ENCODE measurements around the gene SMTNL1. TPM values are rescaled to one million over a fixed set of nuclear protein-coding genes. Genes with fewer than 3 reads are reported as not detected.
"Not testable (repeated sequence)": the region's sequence is repeated elsewhere in the genome, so short reads cannot be mapped to it uniquely, and the experiment has no call there.

The SMTNL1 gene
- total RNA-seq, 2 donors from 2014 or later, result not detected

- Histone ChIP-seq H3K27me3 (no peaks in the 10 kb centered on the region), H3K9me3 (no peaks in the 10 kb centered on the region), H3K36me3 (replicated peaks in 1 of 2; ENCODE audit: insufficient read depth in 1 of 2, low read depth in 2 of 2) (peaks cover 0 to 2% of the 10 kb centered on the region in 2 donors), H3K4me1 (peaks cover 26% of the 10 kb centered on the region), H3K4me3 (peak within 1 kb of the TSS; percentile 59 to 69), H3K27ac (peak within 1 kb of the TSS; percentile 74 to 95 (median 87))
- peak; percentile 29 to 82 (median 78) for TF ChIP-seq POLR2A (IDR thresholded peaks at IDR 0.05)
- TF ChIP-seq, protein P1, sequence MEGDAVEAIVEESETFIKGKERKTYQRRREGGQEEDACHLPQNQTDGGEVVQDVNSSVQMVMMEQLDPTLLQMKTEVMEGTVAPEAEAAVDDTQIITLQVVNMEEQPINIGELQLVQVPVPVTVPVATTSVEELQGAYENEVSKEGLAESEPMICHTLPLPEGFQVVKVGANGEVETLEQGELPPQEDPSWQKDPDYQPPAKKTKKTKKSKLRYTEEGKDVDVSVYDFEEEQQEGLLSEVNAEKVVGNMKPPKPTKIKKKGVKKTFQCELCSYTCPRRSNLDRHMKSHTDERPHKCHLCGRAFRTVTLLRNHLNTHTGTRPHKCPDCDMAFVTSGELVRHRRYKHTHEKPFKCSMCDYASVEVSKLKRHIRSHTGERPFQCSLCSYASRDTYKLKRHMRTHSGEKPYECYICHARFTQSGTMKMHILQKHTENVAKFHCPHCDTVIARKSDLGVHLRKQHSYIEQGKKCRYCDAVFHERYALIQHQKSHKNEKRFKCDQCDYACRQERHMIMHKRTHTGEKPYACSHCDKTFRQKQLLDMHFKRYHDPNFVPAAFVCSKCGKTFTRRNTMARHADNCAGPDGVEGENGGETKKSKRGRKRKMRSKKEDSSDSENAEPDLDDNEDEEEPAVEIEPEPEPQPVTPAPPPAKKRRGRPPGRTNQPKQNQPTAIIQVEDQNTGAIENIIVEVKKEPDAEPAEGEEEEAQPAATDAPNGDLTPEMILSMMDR (IDR thresholded peaks at IDR 0.05), result no peak
- ATAC-seq, result peak; percentile 97
- intact Hi-C loops (cut with DNase I), result no loop called here
- 0% methylated on average over 20 to 49 of the region's 49 CpGs for WGBS, 2 donors
- DNase-seq, result peak; percentile 97 to 99 (median 98)
Observed at GRCh38 chr11:57530596-57531507, 6.5 kb upstream of the SMTNL1 start, which contains the start of gene TIMM10. Gene TIMM10 (minus strand): TSS chr11:57530754. CDS start chr11:57530189, 565 bp downstream.

DNA sequence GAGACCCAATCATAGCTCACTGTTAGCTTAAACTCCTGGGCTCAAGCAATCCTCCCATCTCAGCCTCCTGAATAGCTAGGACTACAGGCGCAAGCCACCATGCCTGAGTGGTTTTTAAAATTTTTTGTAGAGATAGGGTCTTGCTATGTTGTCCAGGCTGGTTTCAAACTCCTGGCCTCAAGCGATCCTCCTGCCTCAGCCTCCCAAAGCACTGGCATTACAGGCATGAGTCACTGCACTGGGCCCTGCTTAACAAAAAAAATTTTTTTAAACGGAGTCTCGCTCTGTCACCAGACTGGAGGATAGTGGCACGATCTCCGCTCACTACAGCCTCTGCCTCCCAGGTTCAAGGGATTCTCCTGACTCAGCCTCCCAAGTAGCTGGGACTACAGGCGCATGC is 2.9 kb upstream of the SMTNL1 start:
- H3K36me3 ChIP-seq (replicated peaks in 1 of 2; ENCODE audit: insufficient read depth in 1 of 2, low read depth in 2 of 2); H3K27ac ChIP-seq; H3K9me3 ChIP-seq; H3K4me3 ChIP-seq; H3K27me3 ChIP-seq; intact Hi-C loops (cut with DNase I); DNase-seq; ATAC-seq: not testable (repeated sequence)
- H3K4me1 ChIP-seq, result peaks cover 14% of the 10 kb centered on the region
- 89 to 93% methylated on average over 7 of the region's 7 CpGs for WGBS, 2 donors

DNA sequence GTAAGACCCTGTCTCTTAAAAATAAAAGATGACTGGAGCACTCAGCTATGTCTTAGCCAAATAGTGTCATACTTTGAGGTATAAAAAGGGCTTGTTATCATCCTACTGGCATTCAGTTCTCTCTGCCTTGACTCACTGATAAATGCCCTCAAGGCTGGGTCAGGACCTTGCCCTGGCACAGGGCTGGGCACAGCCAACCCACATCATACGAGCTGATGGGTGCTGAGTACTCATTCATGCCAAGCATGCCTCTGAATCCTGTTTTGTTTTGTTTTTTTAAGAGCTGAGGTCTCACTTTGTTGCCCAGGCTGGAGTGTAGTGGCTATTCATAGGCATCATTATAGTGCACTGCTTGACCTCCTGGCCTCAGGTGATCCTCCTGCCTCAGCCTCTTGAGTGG is 1.9 kb downstream of the SMTNL1 start:
- 33 to 50% methylated on average over 1 of the region's 1 CpG for WGBS, 2 donors
- no peak for DNase-seq
- Histone ChIP-seq H3K4me1 (no peaks in the 10 kb centered on the region), H3K27me3 (no peaks in the 10 kb centered on the region), H3K4me3 (no peak overlapping the region), H3K36me3 (replicated peaks in 1 of 2; ENCODE audit: insufficient read depth in 1 of 2, low read depth in 2 of 2) (no peaks in the 10 kb centered on the region), H3K27ac (no peak overlapping the region), H3K9me3 (no peaks in the 10 kb centered on the region)
- TF ChIP-seq, protein P1 (IDR thresholded peaks at IDR 0.05), result no peak
- TF ChIP-seq POLR2A (IDR thresholded peaks at IDR 0.05), result no peak
- no peak for ATAC-seq
- intact Hi-C loops (cut with DNase I), result no loop called here

- Histone ChIP-seq H3K27ac (no peak overlapping the region), H3K4me3 (no peak overlapping the region), H3K9me3 (no peaks in the 10 kb centered on the region), H3K27me3 (no peaks in the 10 kb centered on the region), H3K4me1 (no peaks in the 10 kb centered on the region), H3K36me3 (replicated peaks in 1 of 2; ENCODE audit: insufficient read depth in 1 of 2, low read depth in 2 of 2) (no peaks in the 10 kb centered on the region)
- no peak for ATAC-seq
- intact Hi-C loops (cut with DNase I), result no loop called here
- no peak for DNase-seq
- TF ChIP-seq POLR2A (IDR thresholded peaks at IDR 0.05), result no peak
- TF ChIP-seq, protein P1 (IDR thresholded peaks at IDR 0.05), result no peak
- 81 to 83% methylated on average over 5 of the region's 5 CpGs for WGBS, 2 donors
Observed at GRCh38 chr11:57541169-57541568, 3.8 kb downstream of the SMTNL1 start.

GRCh38 chr11:57542582-57542981 is 5.2 kb downstream of the SMTNL1 start:
- Histone ChIP-seq H3K4me3 (no peak overlapping the region), H3K27ac (no peak overlapping the region), H3K4me1 (peaks cover 1% of the 10 kb centered on the region), H3K27me3 (no peaks in the 10 kb centered on the region), H3K9me3 (no peaks in the 10 kb centered on the region), H3K36me3 (replicated peaks in 1 of 2; ENCODE audit: insufficient read depth in 1 of 2, low read depth in 2 of 2) (no peaks in the 10 kb centered on the region)
- WGBS, 2 donors, result 78 to 88% methylated on average over 4 of the region's 4 CpGs
- TF ChIP-seq, protein P1 (IDR thresholded peaks at IDR 0.05), result no peak
- DNase-seq (no peak), ATAC-seq (no peak)
- intact Hi-C loops (cut with DNase I), result no loop called here

All from body of pancreas (tissue), 4 donors.